T-helper 2 cell treated with Interferon-gamma antibody and Interleukin-4, amounts not matched to agents 5 μg/mL and 100 μg/mL, for 36 hours (primary cell): ENCODE results near the gene SAP30L.

Experiments
- DNase-seq: peaks from one replicate; pipeline ENCODE4 v3.0.0; 2021; ENCODE audit warnings: low spot score
- H3K27ac Mint-ChIP-seq: one replicate; pipeline ENCODE4 v1.8.0; 2021; ENCODE audit warnings: mild to moderate bottlenecking, mixed read lengths
- H3K27me3 Mint-ChIP-seq: one replicate; pipeline ENCODE4 v1.8.0; 2021; ENCODE audit warnings: low read depth, mixed read lengths
- H3K36me3 Mint-ChIP-seq: one replicate; pipeline ENCODE4 v1.8.0; 2021; ENCODE audit warnings: low read depth, mixed read lengths
- H3K4me1 Mint-ChIP-seq: one replicate; pipeline ENCODE4 v1.8.0; 2021; ENCODE audit warnings: low read depth, mixed read lengths
- H3K4me3 Mint-ChIP-seq: one replicate; pipeline ENCODE4 v1.8.0; 2022; ENCODE audit warnings: mild to moderate bottlenecking, moderate library complexity, mixed read lengths
- H3K9me3 Mint-ChIP-seq: one replicate; pipeline ENCODE4 v1.8.0; 2021; ENCODE audit warnings: mixed read lengths

SAP30L gene

DNA sequence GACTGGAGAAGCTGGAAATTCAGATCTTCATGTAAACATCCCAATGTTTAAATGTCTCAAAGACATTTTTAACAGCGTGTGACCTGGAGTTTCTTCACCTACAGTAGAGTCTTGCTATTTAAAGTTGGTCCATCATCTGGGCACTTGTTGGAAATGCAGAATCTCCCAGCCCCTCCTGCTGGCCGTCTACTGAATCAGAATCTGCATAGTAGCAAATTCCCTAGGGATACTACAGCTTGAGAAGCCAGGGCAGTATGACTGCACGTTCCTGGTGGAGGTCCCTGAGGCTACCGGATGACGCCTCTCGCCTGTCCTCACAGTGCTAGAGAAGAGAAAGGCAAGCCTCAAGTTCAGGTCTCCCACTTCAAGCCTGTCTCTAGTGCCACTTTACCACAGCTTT lies 15.7 kb downstream of the SAP30L start:
- Mint-ChIP-seq H3K27me3 (peaks cover 4% of the 10 kb centered on the region), H3K4me1 (no peaks in the 10 kb centered on the region), H3K9me3 (no peaks in the 10 kb centered on the region), H3K27ac (no peak overlapping the region), H3K36me3 (peaks cover 9% of the 10 kb centered on the region), H3K4me3 (no peak overlapping the region)
- no peak for DNase-seq

- H3K27me3 Mint-ChIP-seq: peaks cover 13% of the 10 kb centered on the region
- no peak overlapping the region for H3K27ac Mint-ChIP-seq
- no peaks in the 10 kb centered on the region for H3K9me3 Mint-ChIP-seq
- no peaks in the 10 kb centered on the region for H3K36me3 Mint-ChIP-seq
- no peak for DNase-seq
- H3K4me1 Mint-ChIP-seq: no peaks in the 10 kb centered on the region
- no peak overlapping the region for H3K4me3 Mint-ChIP-seq
These were observed 18.6 kb downstream of the SAP30L start for GRCh38 chr5:154464438-154464837.

DNA sequence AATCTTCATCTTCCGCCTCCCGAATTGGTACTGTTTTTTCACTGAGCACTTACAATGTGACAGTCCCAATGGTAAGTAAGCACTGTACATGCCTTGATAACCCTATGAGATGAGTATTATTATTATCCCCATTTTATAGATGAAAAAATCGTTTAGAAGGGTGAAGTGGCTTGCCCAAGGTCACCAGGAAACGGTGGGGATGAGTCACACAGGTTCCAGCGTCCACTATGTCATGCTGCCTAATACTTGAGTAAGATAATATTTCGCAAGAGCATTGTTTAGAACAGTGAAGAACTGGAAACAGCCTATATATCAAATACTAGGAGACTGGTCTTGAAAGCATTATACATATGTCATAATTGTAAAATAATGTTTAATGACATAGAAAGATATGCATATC lies 19.4 kb downstream of the SAP30L start:
- H3K4me1 Mint-ChIP-seq: no peaks in the 10 kb centered on the region
- no peak for DNase-seq
- H3K27me3 Mint-ChIP-seq: peaks cover 17% of the 10 kb centered on the region
- H3K9me3 Mint-ChIP-seq: no peaks in the 10 kb centered on the region
- no peaks in the 10 kb centered on the region for H3K36me3 Mint-ChIP-seq
- H3K4me3 Mint-ChIP-seq: no peak overlapping the region
- H3K27ac Mint-ChIP-seq: no peak overlapping the region

DNA sequence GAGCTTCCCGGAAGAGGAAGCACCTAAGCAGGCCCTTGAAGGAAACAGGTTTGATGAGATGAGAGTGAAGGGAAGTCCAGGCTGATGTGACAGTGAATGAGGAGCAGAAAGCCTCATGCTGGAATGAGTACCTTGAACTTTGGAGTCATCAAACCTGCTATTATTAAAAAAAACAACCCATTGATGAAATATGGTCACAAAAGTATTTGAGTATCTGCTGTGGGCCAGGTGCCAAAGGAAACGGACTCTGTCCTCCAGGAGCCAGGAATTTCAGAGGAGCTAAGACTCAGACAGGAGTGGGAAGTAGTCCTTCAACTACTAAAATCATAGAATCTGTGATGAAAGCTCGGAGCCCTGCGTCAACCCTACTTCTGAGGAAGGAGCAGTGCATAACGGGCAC lies 20.4 kb downstream of the SAP30L start:
- no peak overlapping the region for H3K4me3 Mint-ChIP-seq
- H3K36me3 Mint-ChIP-seq: no peaks in the 10 kb centered on the region
- H3K27me3 Mint-ChIP-seq: peaks cover 27% of the 10 kb centered on the region
- no peaks in the 10 kb centered on the region for H3K9me3 Mint-ChIP-seq
- no peak for DNase-seq
- H3K4me1 Mint-ChIP-seq: no peaks in the 10 kb centered on the region
- no peak overlapping the region for H3K27ac Mint-ChIP-seq

- no peaks in the 10 kb centered on the region for H3K9me3 Mint-ChIP-seq
- H3K4me1 Mint-ChIP-seq: no peaks in the 10 kb centered on the region
- H3K4me3 Mint-ChIP-seq: no peak overlapping the region
- H3K36me3 Mint-ChIP-seq: no peaks in the 10 kb centered on the region
- H3K27ac Mint-ChIP-seq: no peak overlapping the region
- peaks cover 32% of the 10 kb centered on the region for H3K27me3 Mint-ChIP-seq
- no peak for DNase-seq
These were observed 20.9 kb downstream of the SAP30L start for GRCh38 chr5:154466671-154467070.

- Mint-ChIP-seq H3K9me3 (no peaks in the 10 kb centered on the region), H3K27me3 (peaks cover 43% of the 10 kb centered on the region), H3K27ac (no peak overlapping the region), H3K4me1 (no peaks in the 10 kb centered on the region), H3K36me3 (no peaks in the 10 kb centered on the region), H3K4me3 (no peak overlapping the region)
- DNase-seq: peak; percentile 52
These were observed 22.0 kb downstream of the SAP30L start for GRCh38 chr5:154467655-154468354.

- H3K36me3 Mint-ChIP-seq: peaks cover 2% of the 10 kb centered on the region
- no peak for DNase-seq
These were observed 24.3 kb downstream of the SAP30L start for GRCh38 chr5:154470137-154470536.

DNA sequence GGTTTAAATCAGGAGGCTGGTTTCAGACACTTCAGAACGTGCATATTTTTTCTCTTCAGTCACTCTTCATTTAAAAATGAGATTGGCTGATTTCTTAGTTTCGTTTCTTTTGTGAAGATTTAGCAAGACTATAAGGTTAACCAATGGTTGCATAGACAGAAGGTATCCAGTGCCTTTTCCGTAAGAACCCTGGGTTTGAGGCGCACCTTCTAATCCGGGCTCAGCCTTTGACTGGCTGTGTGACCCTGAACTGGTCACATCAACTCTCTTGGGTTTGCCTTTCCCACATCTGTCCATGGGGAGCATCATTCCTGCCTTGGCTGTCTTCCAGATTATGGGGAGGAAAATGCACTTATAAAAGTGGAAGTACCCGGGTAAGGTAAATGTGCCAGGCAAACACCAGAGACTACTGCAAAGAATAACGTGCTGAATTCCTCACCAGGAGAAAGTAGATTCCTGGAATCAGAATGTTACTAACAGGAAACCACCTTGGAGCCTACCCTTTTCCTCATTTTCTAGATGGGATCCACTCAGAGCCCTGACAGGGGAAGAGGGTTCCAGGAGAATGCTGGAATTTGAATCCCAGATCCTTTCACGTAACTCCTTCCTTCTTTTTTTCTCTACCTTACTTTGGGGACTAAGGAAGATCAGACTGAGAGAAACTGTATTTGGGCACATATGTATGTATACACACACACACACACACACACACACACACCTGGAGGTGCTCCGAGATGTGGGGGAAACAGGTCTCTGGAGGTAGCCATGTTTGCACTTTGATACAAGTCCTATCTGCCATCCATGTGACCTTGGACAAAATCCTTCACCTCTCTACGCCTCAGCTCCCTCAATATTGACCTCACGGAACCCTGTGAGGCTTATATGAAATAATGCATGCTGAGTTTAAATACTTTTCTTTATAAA lies 25.4 kb downstream of the SAP30L start:
- no peak overlapping the region for H3K27ac Mint-ChIP-seq
- DNase-seq: no peak
- H3K36me3 Mint-ChIP-seq: peaks cover 2% of the 10 kb centered on the region
- no peaks in the 10 kb centered on the region for H3K9me3 Mint-ChIP-seq
- peaks cover 75% of the 10 kb centered on the region for H3K27me3 Mint-ChIP-seq
- H3K4me1 Mint-ChIP-seq: peaks cover 15% of the 10 kb centered on the region
- no peak overlapping the region for H3K4me3 Mint-ChIP-seq

More at GRCh38 chr5:154470137-154470536, 24.3 kb downstream of the SAP30L start:
- Mint-ChIP-seq H3K4me1 (peaks cover 12% of the 10 kb centered on the region), H3K27me3 (peaks cover 67% of the 10 kb centered on the region), H3K9me3 (no peaks in the 10 kb centered on the region), H3K27ac (no peak overlapping the region), H3K4me3 (no peak overlapping the region)

GRCh38 chr5:154472871-154473580 lies 27.2 kb downstream of the SAP30L start:
- H3K4me3 Mint-ChIP-seq: peak overlapping the region; percentile 42
- no peaks in the 10 kb centered on the region for H3K9me3 Mint-ChIP-seq
- H3K36me3 Mint-ChIP-seq: peaks cover 6% of the 10 kb centered on the region
- DNase-seq: no peak
- peaks cover 19% of the 10 kb centered on the region for H3K4me1 Mint-ChIP-seq
- peak overlapping the region; percentile 49 for H3K27ac Mint-ChIP-seq
- peaks cover 84% of the 10 kb centered on the region for H3K27me3 Mint-ChIP-seq

DNA sequence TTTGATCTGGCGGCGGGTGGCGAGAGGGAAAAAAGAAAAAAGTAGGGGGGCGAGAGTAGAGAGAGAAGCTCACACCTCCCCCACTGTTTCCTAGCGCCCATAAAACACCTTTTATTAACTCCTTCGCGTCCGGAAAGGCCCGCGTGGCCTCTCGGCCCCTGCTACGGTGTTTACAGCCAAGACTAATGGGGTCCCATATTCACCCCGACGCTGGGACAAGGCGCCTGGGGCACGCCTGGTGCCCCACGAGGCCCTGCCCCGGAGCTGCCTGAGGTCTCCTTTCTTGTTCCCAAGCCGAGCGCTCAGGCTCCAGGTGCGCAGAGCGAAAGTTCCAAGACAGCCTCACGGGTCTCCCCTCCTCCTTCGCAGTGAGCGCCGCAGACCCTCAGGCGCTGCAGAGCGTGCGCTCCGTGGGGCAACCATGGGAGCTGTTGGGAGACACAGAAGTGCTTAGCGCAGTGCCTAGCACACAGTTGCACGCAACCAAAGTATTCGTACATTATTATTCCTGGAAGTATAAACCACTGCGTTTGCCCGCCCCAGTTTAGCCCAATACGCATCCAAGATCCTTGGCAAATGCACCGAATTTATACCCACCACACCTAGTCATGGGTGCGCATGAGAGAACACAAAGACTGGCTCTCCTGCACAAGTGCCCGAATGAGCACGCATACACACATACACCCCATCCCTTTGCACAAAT lies 27.9 kb downstream of the SAP30L start:
- Mint-ChIP-seq H3K4me1 (peaks cover 19% of the 10 kb centered on the region), H3K36me3 (peaks cover 6% of the 10 kb centered on the region), H3K27ac (no peak overlapping the region), H3K9me3 (no peaks in the 10 kb centered on the region), H3K27me3 (peaks cover 85% of the 10 kb centered on the region), H3K4me3 (no peak overlapping the region)
- no peak for DNase-seq

DNA sequence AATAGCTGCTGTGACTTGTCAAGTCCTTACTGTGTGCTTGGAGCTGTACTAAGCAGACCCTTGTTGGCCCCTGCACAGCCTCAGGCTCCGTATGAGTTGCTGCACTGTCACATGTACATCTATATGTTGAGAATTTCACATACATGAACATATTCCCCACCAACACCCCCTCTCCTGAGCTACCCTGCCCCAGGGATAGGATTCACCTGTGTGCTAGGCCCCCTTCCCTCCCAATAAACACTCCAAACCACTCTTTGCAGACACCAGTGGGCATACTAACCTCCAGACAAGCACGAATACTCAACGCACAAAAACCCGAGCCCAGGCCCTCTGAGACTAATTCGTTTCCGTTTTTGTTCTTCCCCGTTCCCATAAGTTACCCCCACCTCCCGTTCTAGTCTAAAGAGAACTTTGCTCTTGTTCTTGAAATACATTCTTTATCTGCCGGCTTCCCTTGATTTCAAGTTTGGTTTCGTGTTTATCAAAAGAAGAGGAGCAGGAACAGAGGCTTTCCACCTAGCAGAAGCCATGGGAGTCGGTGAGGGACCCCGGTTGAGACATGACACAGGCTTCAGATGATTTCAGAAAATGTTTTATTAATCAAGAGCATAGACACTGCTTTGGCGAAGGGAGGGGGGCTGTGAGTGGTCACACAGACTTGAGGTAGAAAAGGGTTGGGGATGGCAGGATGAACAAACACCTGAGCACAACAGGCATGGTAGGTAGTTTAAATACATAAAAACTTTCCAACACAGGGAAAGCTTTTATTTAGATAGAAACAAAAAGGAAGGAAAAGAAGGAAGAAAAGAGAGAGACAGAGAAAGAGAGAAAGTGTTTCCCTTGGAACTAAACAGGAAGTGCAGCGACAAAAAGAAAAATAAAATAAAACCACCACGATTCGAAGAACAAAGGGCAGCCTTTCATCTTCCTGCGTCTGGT lies 28.9 kb downstream of the SAP30L start:
- peak overlapping the region; percentile 55 for H3K27ac Mint-ChIP-seq
- H3K4me3 Mint-ChIP-seq: peak overlapping the region; percentile 12

GRCh38 chr5:154475591-154476353 lies 30.0 kb downstream of the SAP30L start:
- peaks cover 87% of the 10 kb centered on the region for H3K27me3 Mint-ChIP-seq
- no peak overlapping the region for H3K4me3 Mint-ChIP-seq
- no peaks in the 10 kb centered on the region for H3K9me3 Mint-ChIP-seq
- peaks cover 6% of the 10 kb centered on the region for H3K36me3 Mint-ChIP-seq
- DNase-seq: no peak
- peak overlapping the region; percentile 28 for H3K27ac Mint-ChIP-seq
- peaks cover 20% of the 10 kb centered on the region for H3K4me1 Mint-ChIP-seq

More for the DNA sequence above, 28.9 kb downstream of the SAP30L start:
- Mint-ChIP-seq H3K27me3 (peaks cover 88% of the 10 kb centered on the region), H3K36me3 (peaks cover 6% of the 10 kb centered on the region), H3K9me3 (no peaks in the 10 kb centered on the region), H3K4me1 (peaks cover 20% of the 10 kb centered on the region)
- DNase-seq: no peak
